Measurements from ENCODE around the gene PLA2G12A. TPM values are rescaled to one million over a fixed set of nuclear protein-coding genes. Genes with fewer than 3 reads are reported as not detected.

Gene PLA2G12A
- total and polyA plus RNA-seq, 2 donors (not counting 3 experiments of a cell fraction or from before 2014, with no cell fraction given) = 21.6 to 27.1 TPM

- H3K4me2 ChIP-seq (ENCODE audit: insufficient read depth, low read length) = no peak overlapping the region
- CTCF ChIA-PET = no interaction called here
- no peak for DNase-seq (ENCODE audit: low read depth, low spot score)
- H3K36me3 ChIP-seq (ENCODE audit: control insufficient read depth in 2 of 2, extremely low read depth in 1 of 2, insufficient read depth in 2 of 2, low read length in 2 of 2) = peaks cover 0 to 2% of the 10 kb centered on the region in 2 experiments
- no peak overlapping the region for H2AFZ ChIP-seq (ENCODE audit: low read depth, low read length)
- TF ChIP-seq GATA2 (IDR thresholded peaks at IDR 0.05; ENCODE audit: insufficient read depth, insufficient read length, low read depth, low read length) = no peak
- no peak for TF ChIP-seq CTCF (IDR thresholded peaks at IDR 0.05; ENCODE audit: extremely low read depth in 1 of 2, insufficient read depth in 1 of 2, low read depth in 1 of 2, low read length in 2 of 2)
- no peak for TF ChIP-seq FOS (IDR thresholded peaks at IDR 0.05; ENCODE audit: borderline replicate concordance, insufficient read depth, low read length)
- TF ChIP-seq MYC (IDR thresholded peaks at IDR 0.05; ENCODE audit: low read depth, low read length) = no peak
- no peak for TF ChIP-seq JUN (IDR thresholded peaks at IDR 0.05; ENCODE audit: borderline replicate concordance, insufficient read depth, insufficient read length, low read depth)
- no peak for TF ChIP-seq MAX (IDR thresholded peaks at IDR 0.05; ENCODE audit: insufficient read depth, insufficient read length)
- no peak for TF ChIP-seq POLR2AphosphoS5 (IDR thresholded peaks at IDR 0.05; ENCODE audit: insufficient read depth, low read depth, low read length)
- TF ChIP-seq EZH2 (IDR thresholded peaks at IDR 0.05; ENCODE audit: borderline replicate concordance, low read depth, low read length, severe bottlenecking) = no peak
- TF ChIP-seq POLR2A (IDR thresholded peaks at IDR 0.05; ENCODE audit: low read depth, low read length) = no peak
- dilution Hi-C loops (cut with MboI; ENCODE audit: extremely low pct_ligation_motif_present, low sequenced_read_pairs) (no loop called here), intact Hi-C loops (cut with micrococcal nuclease) (no loop called here)
- POLR2A ChIA-PET = no interaction called here
- no peak overlapping the region for H3K4me3 ChIP-seq (replicated peaks in 1 of 3; ENCODE audit: insufficient read depth in 1 of 3, low read depth in 1 of 3, low read length in 3 of 3)
- H3K27ac ChIP-seq (ENCODE audit: insufficient read depth, low read depth, low read length) = no peak overlapping the region
- no peak for FAIRE-seq
- H3K79me2 ChIP-seq (ENCODE audit: control insufficient read depth, insufficient read depth, low read length) = no peaks in the 10 kb centered on the region
- H3K27me3 ChIP-seq (ENCODE audit: control insufficient read depth in 2 of 2, insufficient read depth in 2 of 2, low read length in 2 of 2) = no peaks in the 10 kb centered on the region
- no peaks in the 10 kb centered on the region for H4K20me1 ChIP-seq (replicated peaks; ENCODE audit: control insufficient read depth, extremely low read depth, insufficient read depth, low read length)
- H3K9ac ChIP-seq (replicated peaks; ENCODE audit: extremely low read depth, insufficient read depth, low read length) = no peak overlapping the region
- no peaks in the 10 kb centered on the region for H3K9me3 ChIP-seq (replicated peaks; ENCODE audit: control insufficient read depth, insufficient read depth, low read length)
- no TSS peak for BruUV-seq (replicated peaks)
- no peaks in the 10 kb centered on the region for H3K4me1 ChIP-seq (ENCODE audit: control insufficient read depth, extremely low read depth, insufficient read depth, low read length)
- no peaks in the 10 kb centered on the region for H3K9me1 ChIP-seq (replicated peaks; ENCODE audit: control insufficient read depth, extremely low read depth, insufficient read depth, low read length)
Observed at GRCh38 chr4:109719604-109720003, 10.3 kb downstream of the PLA2G12A start.

All from endothelial cell of umbilical vein (primary cell).